NCI-H510A (cell line): ENCODE data around the gene MAP2K4.

ENCODE experiments used
- DNase-seq: peaks from one replicate; lab custom pipeline; 2025; lab: John Stamatoyannopoulos, UW

Gene MAP2K4

DNA sequence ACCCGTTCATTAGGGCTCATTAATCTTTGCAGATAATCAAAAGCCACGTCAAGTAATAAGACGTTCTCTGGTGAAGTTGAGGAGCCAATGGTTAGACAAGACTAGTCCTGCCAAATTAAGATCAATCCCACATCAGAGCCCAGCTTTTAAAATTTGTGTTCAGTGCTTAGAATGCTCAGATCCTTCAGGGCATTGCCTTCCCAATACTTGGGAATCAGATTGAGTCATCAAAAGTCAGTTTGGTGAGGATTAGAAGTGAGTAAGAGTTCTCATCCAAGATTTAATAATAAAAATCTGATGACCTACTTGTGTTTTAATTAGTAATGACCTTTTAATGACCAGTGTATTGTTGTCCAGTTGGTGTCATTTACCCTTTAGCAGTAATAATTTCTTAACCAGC lies 19.8 kb downstream of the MAP2K4 start:
- no peak for DNase-seq

DNA sequence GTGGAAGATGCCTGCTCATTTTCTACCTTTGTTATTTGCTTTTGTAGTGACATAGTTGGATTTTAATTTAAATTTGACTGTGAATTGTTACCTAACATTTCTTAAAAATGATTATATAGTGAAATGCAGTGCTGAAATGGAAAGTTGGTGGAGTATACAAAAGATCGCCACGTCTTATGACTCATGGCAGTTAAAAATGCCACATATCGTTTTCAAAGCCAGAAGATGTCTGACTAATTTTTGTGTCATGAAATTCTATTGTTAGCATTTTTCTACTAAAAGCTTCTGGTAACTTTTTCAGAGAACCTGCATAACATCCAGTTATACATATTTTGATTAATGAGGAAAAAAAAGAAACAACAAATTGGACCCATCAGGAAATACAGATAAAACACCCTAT lies 20.6 kb downstream of the MAP2K4 start:
- no peak for DNase-seq

DNA sequence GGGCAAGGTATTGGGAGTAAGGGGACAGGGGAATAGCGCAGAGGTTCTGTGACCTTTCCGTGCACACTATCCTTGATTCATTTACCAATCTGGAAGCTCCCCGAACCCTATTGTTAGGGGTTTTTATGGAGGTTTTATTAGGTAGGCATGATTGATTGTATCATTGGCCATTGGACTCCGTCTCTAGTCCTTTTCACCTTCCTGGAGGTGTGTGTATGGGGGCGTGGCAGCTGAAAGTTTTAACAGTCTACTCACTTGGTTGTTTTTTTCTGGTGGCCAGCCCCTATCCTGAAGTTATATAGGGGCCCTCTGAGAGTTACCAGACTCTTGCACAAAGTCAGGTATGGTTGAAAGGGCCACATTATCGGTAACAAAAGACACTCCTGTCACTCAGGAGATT lies 23.0 kb downstream of the MAP2K4 start:
- no peak for DNase-seq

DNA sequence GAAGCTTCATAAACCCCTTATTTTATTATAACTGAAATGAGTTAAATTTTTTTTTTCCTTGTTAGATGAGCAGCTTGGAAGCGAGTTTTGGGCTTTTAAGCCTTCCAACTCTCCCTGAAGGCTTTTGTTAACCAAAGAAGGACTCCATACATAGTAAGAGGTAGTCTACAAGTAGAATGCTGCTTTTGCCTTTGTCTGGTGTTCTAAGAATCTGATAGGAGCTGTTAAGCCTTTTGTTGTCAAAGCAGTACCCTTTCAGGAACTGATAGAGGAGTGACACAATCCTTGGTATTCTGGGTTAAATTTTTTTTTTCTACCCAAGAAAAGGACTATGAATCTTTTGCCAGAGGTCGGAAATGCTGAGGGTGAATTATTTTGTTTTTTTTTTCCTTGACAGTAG lies 26.1 kb downstream of the MAP2K4 start:
- DNase-seq = no peak

DNA sequence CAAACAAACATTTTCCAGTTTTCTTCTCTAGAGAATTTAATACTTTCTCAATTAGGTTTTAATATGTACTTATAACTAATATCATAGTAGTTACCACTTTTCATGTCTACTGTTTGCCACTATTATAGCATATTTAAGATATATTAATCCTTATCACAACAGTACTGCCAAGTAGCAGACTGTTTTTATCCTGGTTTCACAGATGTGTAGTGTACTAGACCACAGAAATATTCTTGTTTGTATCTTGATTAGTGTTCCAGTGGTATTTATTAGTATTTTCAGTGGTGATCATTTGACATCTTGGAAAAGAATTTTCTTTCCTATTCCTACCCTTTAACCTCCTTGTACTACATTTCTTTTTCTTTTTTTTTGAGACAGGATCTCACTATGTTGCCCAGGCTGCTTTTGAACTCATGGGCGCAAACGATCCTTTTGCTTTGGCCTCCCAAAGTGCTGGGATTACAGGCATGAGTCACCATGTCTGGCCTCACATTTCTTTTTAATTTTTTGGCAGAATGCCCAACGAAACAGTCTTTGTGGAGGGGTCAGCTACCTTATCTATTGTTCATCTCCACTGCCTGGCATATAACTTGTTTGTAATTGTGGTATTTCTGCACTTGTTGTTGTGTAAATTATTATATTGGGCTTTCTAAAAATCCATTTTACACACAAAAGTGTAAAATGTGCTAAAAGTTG lies 27.2 kb downstream of the MAP2K4 start:
- no peak for DNase-seq

DNA sequence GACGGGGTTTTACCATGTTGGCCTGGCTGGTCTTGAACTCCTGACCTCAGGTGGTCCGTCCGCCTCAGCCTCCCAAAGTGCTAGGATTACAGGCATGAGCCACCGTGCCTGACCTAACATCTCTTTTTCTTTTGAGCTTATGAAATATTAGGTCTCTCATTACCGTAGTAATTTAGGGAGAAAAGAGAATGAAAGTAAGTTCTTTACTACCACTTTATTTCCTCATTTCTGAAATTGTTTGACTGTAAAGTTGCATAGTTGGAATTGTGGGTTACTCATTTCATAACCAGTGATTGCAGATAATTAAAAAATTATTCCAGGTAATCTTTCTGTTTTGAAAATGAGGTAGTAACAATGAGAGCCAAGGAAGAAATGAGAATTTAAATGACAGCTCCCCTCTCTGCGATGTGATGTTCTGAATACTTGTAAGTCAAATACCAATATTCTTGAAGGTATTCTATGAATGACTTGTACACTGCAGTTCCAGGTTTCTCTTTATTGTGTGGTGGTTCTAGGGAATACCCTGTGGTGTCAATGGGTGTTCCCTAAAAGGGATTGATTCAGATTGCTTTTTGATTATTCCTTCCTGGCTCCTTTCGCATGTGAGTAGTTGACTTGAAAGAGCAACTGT lies 28.3 kb downstream of the MAP2K4 start:
- DNase-seq = no peak

DNA sequence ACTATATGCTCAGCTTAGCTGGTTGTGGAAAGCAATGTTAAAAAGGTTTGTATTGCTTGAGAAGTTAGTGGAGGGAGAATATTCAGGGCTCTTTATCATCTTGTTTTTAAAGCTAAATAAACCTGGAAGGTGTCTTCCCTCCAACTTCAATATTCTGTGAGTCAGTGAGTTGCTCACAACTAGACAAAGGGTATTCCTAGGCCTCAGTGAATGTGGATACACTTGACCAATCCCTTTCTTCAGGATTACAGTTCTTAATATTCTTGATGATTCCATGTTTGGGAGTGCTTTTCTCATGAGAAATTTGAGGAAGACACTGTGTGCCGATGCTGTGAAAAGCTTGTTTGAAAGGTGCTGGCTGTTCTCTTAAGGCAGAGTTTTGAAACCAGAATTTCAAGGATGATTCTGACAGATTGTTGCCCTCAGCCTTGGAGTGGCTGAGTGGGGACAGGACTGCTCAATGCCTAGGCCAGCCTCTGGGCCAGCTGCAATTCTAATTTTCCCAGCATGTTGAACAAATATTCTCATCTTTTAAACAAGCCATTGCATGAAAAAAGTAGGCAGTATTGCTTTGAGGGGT lies 30.1 kb downstream of the MAP2K4 start:
- no peak for DNase-seq

DNA sequence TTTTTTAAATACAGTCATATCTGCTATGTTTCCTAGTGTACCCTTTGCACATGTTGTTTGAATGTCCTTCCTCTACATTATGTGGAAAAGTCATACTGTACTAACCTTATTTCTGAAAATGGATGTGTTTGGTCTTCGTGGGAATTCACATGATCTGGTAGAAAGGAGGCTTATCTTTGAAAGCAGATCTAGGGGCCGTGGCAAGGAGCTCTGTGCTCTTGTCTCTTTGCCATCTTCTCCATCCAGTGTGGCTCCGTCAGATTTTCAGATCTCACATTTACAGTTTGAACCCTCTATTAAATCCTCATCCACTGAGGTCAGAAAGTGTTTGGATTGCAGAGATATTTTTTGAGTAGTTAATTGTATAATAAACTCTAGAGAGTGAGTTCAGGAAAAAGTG lies 32.9 kb downstream of the MAP2K4 start:
- DNase-seq = no peak

DNA sequence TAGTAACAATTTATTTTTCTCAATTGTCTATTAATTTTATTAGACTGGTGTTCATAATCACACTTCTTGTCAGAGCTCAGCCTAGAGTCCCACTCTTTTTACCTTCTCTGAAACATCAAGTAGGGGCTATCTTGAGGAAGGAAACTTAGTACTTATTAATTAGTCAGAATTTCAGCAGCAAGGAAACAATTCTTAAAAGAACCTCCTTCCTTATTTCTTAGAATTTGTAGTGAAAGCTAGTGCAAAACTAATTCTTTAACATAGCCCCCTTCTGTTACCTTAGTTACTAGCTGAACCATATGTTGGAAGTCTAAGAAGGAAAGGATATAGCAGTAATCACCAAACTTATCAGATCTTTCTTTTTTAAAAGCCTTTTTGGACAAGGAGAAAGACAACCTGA lies 35.2 kb downstream of the MAP2K4 start:
- DNase-seq = no peak

DNA sequence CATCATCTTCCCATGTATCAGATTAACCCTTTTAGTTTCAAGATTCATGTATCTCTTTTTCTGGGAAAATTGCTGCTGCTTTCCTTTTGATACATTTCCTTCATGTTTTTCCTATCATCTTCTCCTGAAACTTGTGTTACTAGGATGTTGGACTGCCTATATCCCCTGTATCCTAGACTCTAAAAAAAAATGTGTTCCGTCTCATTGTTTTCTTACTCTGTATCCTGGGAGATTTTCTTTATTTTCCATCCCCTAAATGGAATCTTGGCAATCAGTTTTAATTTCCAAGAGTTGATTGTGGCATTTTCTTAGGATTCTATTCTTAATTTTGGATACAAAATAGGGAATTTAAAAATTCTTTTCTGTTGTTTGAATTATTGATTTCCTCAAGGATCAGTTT lies 36.8 kb downstream of the MAP2K4 start:
- DNase-seq = no peak

DNA sequence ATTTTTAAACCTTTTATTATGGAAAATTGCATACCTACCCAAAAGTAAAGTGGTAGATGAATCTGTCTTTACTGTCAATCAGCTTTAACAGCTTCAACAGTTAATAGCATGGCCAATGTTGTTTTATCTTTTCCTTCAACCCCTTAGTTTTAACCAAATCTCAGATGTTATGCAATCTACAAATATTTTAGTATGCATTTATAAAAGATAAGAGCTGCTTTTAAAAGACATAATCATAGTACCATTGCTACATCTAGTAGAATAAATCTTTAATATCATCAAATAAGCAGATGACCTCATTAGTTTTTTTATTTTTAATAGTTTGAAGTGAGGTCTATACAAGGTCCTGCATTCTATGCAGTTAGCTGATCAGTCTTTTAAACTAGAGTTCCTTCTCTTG lies 37.9 kb downstream of the MAP2K4 start:
- no peak for DNase-seq

DNA sequence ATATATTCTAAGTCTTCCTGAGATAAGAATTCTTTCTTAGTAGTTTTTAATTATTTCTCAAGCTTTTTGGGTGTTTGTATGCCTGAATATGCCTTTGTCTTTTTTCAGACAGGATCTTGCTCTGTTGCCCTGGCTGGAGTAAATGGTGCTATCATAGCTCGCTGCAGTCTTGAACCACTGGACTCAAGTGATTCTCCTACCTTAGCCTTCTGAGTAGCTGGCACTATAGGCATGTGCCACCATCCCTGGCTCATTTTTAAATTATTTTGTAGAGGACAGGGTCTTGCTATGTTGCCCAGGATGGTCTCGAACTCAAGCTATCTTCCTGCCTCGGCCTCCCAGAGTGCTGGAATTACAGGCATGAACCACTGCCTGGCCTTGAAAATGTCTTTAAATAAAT lies 41.6 kb downstream of the MAP2K4 start:
- DNase-seq = no peak

DNA sequence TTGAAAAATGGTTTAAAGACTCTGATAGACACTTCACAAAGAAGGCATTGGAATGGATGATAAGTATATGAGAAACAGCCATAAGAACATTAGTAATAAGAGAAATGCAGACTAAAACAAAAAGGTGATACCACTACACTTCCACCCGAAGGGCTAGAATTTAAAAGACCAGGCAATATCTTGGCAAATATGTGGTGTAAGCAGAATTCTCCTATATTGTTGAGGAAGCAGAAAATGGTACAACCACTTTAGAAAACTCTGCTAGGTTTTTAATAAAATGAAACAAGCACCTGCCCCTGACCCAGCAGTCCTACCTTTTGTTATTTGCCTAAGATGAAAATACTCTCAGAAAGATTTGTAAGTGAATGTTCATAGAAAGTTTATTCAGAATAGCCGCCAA lies 43.7 kb downstream of the MAP2K4 start:
- no peak for DNase-seq

DNA sequence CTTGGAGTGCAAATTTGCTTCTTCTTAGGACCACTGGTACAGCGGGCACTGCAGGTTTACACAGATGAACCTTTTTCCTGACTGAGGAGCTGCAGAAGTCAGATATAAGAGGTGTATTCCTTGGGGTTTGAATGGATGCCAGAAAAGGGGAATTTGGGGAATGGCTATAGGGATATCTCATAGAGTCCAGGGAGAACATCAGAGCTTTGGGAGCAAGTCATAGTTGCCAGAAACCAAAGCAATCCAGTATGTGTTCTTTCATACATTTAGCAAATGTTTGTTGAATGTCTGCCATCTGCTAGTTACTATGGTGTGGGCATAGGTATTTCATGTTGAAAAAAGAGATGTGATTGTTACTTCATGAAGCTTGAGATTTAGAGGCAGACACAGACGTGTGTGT lies 46.8 kb downstream of the MAP2K4 start:
- no peak for DNase-seq

DNA sequence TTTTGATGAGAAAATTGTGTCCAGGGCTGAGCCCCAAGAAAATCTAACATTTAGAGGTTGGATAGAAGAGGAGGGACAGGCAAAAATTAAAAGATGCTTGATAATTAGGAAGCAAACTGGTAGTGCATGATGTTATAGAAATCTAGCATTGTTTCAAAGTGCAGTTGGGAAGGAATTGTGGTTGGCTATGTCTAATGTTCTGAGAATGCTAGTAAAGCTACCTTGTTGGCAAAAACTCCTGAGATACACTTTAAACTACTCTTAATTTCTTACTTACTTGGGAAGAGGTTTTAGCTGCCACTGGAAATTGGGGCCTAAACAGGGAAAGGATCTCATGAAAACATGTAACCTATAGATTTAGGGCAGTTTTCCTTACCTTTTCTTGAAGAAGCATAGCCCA lies 48.3 kb downstream of the MAP2K4 start:
- DNase-seq = no peak

DNA sequence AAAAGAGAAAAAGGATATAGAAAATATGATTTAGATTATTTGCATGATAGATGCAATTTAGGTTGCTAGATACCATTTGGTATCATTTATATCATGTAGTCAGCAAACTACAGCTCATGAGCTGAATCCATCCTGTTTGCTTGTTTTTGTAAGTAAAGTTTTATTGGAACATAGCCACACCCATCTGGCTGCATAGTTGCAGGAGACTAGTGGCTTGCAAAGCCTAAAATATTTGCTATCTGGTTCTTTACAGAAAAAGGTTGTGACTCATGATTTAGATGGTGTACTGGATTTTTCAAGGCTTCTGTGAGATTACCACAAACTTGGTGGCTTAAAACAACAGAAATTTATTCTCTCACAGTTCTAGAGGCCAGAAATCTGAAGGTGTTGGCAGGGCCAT lies 49.9 kb downstream of the MAP2K4 start:
- DNase-seq = no peak

DNA sequence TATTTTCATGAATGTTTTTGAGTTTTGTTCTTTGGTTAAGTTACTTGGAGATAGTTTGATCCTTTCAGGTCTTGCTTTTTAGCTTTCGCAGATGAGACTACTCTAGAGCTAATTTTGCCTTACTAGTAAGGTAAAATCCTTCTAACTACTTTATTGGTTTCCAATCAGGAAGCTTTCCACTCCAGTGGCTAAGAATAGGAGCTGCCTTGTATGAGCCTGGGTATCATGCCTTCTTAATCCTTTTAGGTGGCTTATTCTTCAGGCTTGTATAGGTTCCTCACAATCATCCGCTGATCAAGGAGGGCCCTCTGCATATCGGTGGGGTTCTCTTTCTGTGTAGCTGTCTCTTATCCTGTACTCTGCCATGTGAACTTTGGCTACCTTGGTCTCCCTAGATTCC lies 53.7 kb downstream of the MAP2K4 start:
- no peak for DNase-seq

DNA sequence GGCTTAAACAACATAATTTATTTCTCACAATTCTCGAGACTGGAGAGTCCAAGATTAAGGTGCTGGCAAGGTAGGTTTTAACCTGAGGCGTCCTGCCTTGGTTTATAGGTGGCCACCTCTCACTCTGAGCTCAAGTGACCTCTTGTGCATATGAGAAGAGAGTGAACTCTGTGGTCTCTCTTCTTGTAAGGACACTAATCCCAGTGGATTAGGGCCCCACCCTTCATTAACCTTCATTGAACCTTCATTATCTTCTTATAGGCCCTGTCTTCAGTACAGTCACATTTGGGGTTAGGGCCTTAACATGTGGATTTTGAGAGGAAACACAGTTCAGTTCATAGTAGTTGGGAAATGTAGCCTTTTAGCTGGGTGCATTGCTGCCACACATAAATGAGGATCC lies 57.1 kb downstream of the MAP2K4 start:
- no peak for DNase-seq

DNA sequence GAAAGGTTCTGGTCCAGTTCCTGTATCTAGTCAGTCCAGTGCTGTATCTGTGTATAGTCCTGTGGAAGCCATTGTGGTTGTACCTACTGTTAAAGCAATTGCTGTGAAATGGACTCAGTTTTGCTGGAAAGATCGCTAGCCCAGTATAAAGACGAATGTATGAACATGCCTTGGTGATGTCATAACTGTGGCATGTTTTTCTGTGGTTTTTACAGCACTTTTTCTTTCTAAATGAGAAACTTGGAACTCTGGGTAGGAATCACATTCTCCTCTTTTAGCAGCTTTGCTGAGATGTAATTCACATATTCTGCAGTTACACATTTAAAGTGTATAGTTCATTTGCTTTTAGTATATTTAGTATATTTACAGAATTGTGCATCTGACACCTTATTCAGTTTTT lies 58.1 kb downstream of the MAP2K4 start:
- DNase-seq = no peak

DNA sequence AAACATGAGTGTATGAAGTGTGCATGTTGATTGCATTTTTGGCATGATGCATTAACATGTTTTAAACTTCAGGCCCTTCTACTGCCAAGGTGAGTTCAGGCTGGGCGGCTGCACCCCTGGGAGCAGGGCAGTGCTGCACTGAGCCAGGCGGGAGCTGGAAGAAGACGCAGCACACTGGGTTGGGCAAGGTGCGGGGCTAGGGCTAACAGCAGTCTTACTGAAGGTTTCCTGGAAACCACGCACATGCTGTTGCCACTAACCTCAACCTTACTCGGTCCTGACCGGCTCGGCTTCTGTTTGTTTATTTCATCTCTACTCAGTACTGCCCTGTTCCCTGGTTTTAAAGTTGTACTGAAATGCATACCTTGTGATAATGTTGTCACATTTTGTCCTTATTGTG lies 61.0 kb downstream of the MAP2K4 start:
- DNase-seq = no peak

DNA sequence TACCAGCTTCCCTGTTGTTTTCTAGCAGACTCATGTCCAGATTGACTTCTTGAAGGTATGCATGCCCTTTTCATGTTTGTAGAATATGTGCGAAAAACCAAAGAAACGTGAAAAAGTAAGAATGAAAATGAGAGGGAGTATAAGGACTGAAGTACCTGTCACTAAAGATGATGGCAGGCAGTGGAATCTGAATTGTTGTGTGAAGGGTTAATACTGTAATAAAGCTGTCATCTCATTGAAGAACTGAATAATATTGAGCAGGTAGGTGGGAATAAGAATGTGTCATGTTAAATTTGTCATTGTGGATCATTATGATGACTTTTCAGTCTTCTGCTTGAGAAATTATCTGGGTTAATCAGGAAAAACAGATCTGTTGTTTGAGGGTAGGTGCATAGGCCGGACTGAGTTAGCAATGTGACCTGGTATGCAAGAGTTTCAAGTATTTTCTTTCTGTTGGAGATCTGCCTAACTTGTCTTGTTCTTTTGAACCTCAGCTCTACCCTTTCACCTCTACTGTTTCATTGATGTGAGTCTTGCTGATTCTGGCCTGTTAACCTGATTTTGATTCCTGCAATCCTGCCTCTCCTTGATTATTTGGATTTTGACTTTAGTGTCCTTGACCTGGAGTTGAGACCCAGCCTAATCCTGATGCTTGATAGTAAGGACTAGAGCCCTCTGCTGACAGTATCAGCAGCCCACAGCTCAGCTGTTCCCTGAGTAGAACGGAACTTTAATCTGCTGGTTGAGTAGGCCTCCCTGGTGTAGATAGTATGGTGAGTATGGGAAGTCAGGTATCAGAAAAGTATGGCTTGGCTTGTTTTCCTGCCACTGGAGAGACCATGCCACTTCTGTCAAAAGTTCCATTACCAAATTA lies 64.6 kb downstream of the MAP2K4 start:
- no peak for DNase-seq

DNA sequence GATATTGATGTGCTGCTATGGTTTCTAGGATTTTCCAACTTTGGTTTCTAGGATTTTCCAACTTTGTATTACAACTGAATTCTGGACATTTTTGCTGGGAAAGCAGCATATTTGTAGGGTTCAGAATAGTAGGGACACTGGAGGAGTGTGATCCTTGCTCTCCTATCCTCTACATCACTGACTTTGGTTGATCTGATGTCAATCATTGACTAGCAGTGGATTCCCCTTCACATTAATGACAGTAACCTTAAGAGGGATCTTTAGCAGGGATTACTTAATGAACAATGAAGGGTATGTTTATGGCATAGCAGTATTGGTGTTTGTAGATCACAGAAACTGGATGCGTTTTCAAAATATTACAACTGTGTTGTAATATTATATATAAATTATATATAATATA lies 67.4 kb downstream of the MAP2K4 start:
- DNase-seq = no peak

DNA sequence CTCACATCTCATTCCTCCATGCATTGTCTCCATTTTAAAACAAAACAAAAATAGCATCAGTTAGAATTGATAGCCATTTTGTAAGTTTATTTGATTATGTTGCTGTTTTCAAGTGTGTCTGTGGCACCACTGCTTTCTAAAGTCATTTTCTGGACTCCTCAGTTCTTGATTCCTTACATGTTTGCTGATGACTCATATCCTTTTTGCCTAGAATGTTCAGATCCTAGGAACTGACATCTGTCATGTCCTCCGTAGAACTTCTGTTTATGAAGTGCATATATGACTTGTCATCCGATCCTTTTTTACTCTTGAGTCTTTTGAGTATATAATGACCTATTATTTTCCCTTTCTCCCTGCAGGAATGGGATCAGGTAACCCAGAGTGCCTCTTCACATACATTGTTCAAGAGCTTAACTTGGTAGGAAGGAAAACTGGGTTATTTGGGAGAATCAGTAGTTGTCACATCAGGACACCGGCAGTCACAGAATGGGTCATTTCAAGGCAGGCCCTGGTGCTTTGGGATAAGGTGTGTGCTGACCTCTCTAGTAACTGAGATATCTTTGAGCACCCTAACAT lies 69.2 kb downstream of the MAP2K4 start:
- DNase-seq = peak; percentile 2
